K562 (cell line): ENCODE measurements around the gene AQR. TPM values are rescaled to one million over a fixed set of nuclear protein-coding genes. Genes with fewer than 3 reads are reported as not detected.

Experiments used
- ATAC-seq: fragments of 200-7000 bp; cut with Tn5 transposase; 3 replicates; pipeline ENCODE4 v1.9.1; 2020; ENCODE audit warnings: moderate library complexity
- BruUV-seq: library from RNA; stranded (reverse); fragments of 400-500 nt; replicated peaks from 2 replicates; lab custom pipeline; 2021; lab: Mats Ljungman, UMichigan
- CTCF ChIA-PET: fragments of 300-600 bp; formaldehyde crosslinking; extraction: SDS; loops from one replicate; lab custom pipeline; 2021; ENCODE audit warnings: low intra/inter-chr PET ratio; lab: Yijun Ruan, JAX
- POLR2A ChIA-PET: fragments of 300-600, 350-650 bp; sonication (Branson Sonifier 250); formaldehyde crosslinking; extraction: SDS; loops from one replicate; lab custom pipeline; 2021; ENCODE audit warnings: antibody characterized with exemption, inconsistent platforms; lab: Yijun Ruan, JAX
- DNase-seq, 4 experiments: peaks; one replicate each; pipeline versions ENCODE4 v3.0.0 to v3.0.0-alpha.2; 2011 to 2018; ENCODE audit warnings: low spot score in 3 of 4, mixed read lengths in 3 of 4; ENCODE audit errors: extremely low read depth in 1 of 4
- FAIRE-seq: peaks from 2 replicates; lab custom pipeline; 2011; peaks lifted over from hg19 to GRCh38; lab: Jason Lieb, UNC
- H2AFZ ChIP-seq: 2 replicates; pipeline ENCODE4 v1.6.0; 2011; ENCODE audit warnings: low read depth, low read length, control low read depth, inconsistent platforms
- H3K27ac ChIP-seq: fragments of 200-600 bp; 3 replicates; pipeline ENCODE4 v1.8.0; 2011; ENCODE audit warnings: low read depth, mild to moderate bottlenecking, control low read depth, inconsistent platforms, low read length, moderate library complexity, mixed read lengths; ENCODE audit errors: extremely low read depth
- H3K27me3 ChIP-seq, 2 experiments: fragments of 300-600 bp in 1 of 2; 2 replicates in 1 of 2; 3 replicates in 1 of 2; pipeline versions ENCODE4 v1.6.0 to v1.8.0; 2011; ENCODE audit warnings: inconsistent platforms in 2 of 2, low read length in 2 of 2, mild to moderate bottlenecking in 1 of 2, mixed read lengths in 1 of 2, moderate library complexity in 1 of 2; ENCODE audit not compliant: control insufficient read depth in 2 of 2, insufficient read depth in 2 of 2
- H3K36me3 ChIP-seq: fragments of 300-600 bp; 3 replicates; pipeline ENCODE4 v1.8.0; 2011; ENCODE audit warnings: mild to moderate bottlenecking, low read length, inconsistent platforms; ENCODE audit not compliant: control insufficient read depth, insufficient read depth
- H3K4me1 ChIP-seq, 2 experiments: fragments of 200-600 bp in 1 of 2; replicated peaks in 1 of 2; 2 replicates in 1 of 2; 3 replicates in 1 of 2; pipeline versions ENCODE4 v1.5.1 to v1.8.0; 2011; ENCODE audit warnings: inconsistent platforms in 2 of 2, low read length in 2 of 2, mild to moderate bottlenecking in 1 of 2, mixed read lengths in 1 of 2, moderate library complexity in 1 of 2; ENCODE audit not compliant: control insufficient read depth in 2 of 2, insufficient read depth in 2 of 2
- H3K4me2 ChIP-seq: 2 replicates; pipeline ENCODE4 v1.6.1; 2011; ENCODE audit warnings: low read length, control low read depth, inconsistent platforms, mixed read lengths; ENCODE audit not compliant: insufficient read depth
- H3K4me3 ChIP-seq: fragments of 200-600 bp; sonication (generic), shearing (Covaris generic); 2 replicates; pipeline ENCODE4 v1.5.1; 2016; ENCODE audit warnings: control low read depth, inconsistent platforms
- H3K79me2 ChIP-seq: fragments of 200-600 bp; 3 replicates; pipeline ENCODE4 v1.8.0; 2011; ENCODE audit warnings: low read length, inconsistent platforms; ENCODE audit not compliant: control insufficient read depth, insufficient read depth
- H3K9ac ChIP-seq, 2 experiments: 2 replicates each; pipeline versions ENCODE4 v1.6.0 to v1.6.1; 2011; ENCODE audit warnings: low read depth in 2 of 2, low read length in 2 of 2, control low read depth in 1 of 2, inconsistent platforms in 1 of 2, mild to moderate bottlenecking in 1 of 2, mixed read lengths in 1 of 2; ENCODE audit not compliant: insufficient read depth in 1 of 2
- H3K9me1 ChIP-seq: one replicate; pipeline ENCODE4 v1.6.0; 2011; ENCODE audit warnings: inconsistent platforms, mild to moderate bottlenecking, low read length, moderate library complexity; ENCODE audit not compliant: control insufficient read depth, insufficient read depth
- H3K9me3 ChIP-seq: replicated peaks from 2 replicates; pipeline ENCODE4 v1.5.1; 2011; ENCODE audit warnings: low read depth, low read length, inconsistent platforms; ENCODE audit not compliant: control insufficient read depth, insufficient read depth
- H4K20me1 ChIP-seq: replicated peaks from 2 replicates; pipeline ENCODE4 v1.6.1; 2011; ENCODE audit warnings: low read length, inconsistent platforms, mixed read lengths; ENCODE audit not compliant: control insufficient read depth, insufficient read depth
- HOXB6 ChIP-seq: fragments of 250-450 bp; sonication (Bioruptor Pico); IDR thresholded peaks from 2 replicates; pipeline ENCODE4 v1.5.1; 2022; ENCODE audit warnings: mild to moderate bottlenecking, borderline replicate concordance
- NCOA4 ChIP-seq: fragments of 450-650 bp; IDR thresholded peaks from 2 replicates; pipeline ENCODE4 v1.6.1; 2018; ENCODE audit warnings: mild to moderate bottlenecking; ENCODE audit not compliant: partially characterized antibody
- POLR2AphosphoS5 ChIP-seq: IDR thresholded peaks from 2 replicates; pipeline ENCODE4 v1.6.1; 2011; ENCODE audit warnings: mild to moderate bottlenecking, low read depth, low read length, moderate library complexity; ENCODE audit not compliant: control insufficient read depth, insufficient read depth
- WGBS: fragments of 100-300 bp; shearing (Covaris generic); methylation state at CpG from one replicate; pipeline ENCODE4 v1.1.6; 2016; ENCODE audit warnings: low coverage, mixed read lengths; ENCODE audit not compliant: insufficient coverage; ENCODE audit errors: missing lambda C conversion rate; 5-methylcytosine and 5-hydroxymethylcytosine counted together
- in situ Hi-C: fragments of 300-500 bp; cut with MboI; formaldehyde crosslinking; loops from 4 replicates; pipeline ENCODE4 v1.15.0; 2018; ENCODE audit warnings: inconsistent platforms, mixed read lengths
- intact Hi-C: fragments of 100-400 bp; cut with micrococcal nuclease; formaldehyde crosslinking; loops from 2 replicates; pipeline ENCODE4 v1.14.2; 2022
- polyA plus RNA-seq, 8 experiments: library from polyadenylated mRNA; depleted of rRNA in 4 of 8; stranded (reverse) in 5 of 8; unstranded in 3 of 8; fragments of >200 nt; fragmentation: Nextera tagmentation in 2 of 8; fragmentation: Illumina TruSeq in 1 of 8; extraction: Ambion mirVana in 2 of 8; extraction: Trizol in 1 of 8; gene quantifications; 2 replicates each; pipeline versions ENCODE4 v1.2.1 to v1.2.3, GENCODE V29; 2011 to 2014; ENCODE audit warnings: inconsistent platforms in 1 of 8, missing spikeins in 1 of 8
- total RNA-seq, 7 experiments: library from RNA; depleted of rRNA in 6 of 7; stranded (reverse); fragments of >200 nt in 6 of 7; fragmentation: Illumina TruSeq in 2 of 7; extraction: Trizol in 2 of 7; gene quantifications; 2 replicates each; pipeline versions ENCODE4 v1.2.1 to v1.2.3, GENCODE V29; 2011 to 2021; ENCODE audit warnings: low replicate concordance in 1 of 7
- TF ChIP-seq, protein P1 (sequence below), 2 experiments: IDR thresholded peaks in 1 of 2; conservative IDR thresholded peaks in 1 of 2; 2 replicates each; pipeline ENCODE4 v1.6.1; 2016; ENCODE audit warnings: low read depth in 2 of 2, mild to moderate bottlenecking in 1 of 2, missing compliant biosample characterization in 1 of 2, missing genetic modification characterization in 1 of 2, moderate library complexity in 1 of 2
- TF ChIP-seq, protein P2 (sequence below): sonication (generic); formaldehyde crosslinking; IDR thresholded peaks from 2 replicates; pipeline ENCODE4 v1.8.1; 2023; ENCODE audit warnings: mild to moderate bottlenecking, missing genetic modification reagents
- TF ChIP-seq, protein P3 (sequence below), 3 experiments: IDR thresholded peaks in 2 of 3; conservative IDR thresholded peaks in 1 of 3; 2 replicates each; pipeline ENCODE4 v1.5.1; 2011 to 2012; ENCODE audit warnings: low read length in 3 of 3, mild to moderate bottlenecking in 3 of 3, control low read depth in 2 of 3, improper control_type of control experiment in 1 of 3, inconsistent platforms in 1 of 3, low read depth in 1 of 3, mixed read lengths in 1 of 3, moderate library complexity in 1 of 3; ENCODE audit not compliant: insufficient read depth in 2 of 3

Gene AQR
- total and polyA plus RNA-seq, 9 of the 15 experiments (the other 6 are each of a cell fraction or from before 2014, with no cell fraction given) = 22.0 to 62.9 (median 39.3) TPM

DNA sequence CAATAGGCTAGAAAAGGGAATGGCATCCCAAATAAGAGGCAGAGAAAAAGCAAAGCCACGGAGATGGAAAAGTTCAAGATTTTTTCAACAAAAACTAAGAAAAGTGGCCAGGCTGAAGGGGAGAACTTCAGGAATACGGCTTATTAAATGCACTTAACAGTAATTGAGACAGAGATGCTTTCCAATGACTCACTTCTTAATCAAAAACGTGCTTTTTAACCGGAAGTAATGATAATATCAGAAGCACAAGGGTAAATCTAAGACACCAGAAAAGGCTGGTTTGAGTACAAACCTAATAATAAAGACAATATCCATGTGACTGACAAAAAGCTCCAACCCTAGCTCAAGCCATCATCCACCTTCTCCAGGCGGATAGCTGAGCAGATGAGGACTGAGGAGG is 149.4 kb downstream of the AQR start:
- whole genome bisulfite sequencing = 29% methylated on average over 5 of the region's 5 CpGs
- H4K20me1 ChIP-seq = no peaks in the 10 kb centered on the region
- no peak overlapping the region for H3K27ac ChIP-seq
- H3K36me3 ChIP-seq = no peaks in the 10 kb centered on the region
- no peak overlapping the region for H2AFZ ChIP-seq
- no peaks in the 10 kb centered on the region for H3K9me1 ChIP-seq
- H3K4me2 ChIP-seq = no peak overlapping the region
- ATAC-seq (no peak), DNase-seq (no peak), FAIRE-seq (no peak)
- in situ Hi-C loops (no loop called here), intact Hi-C loops (no loop called here)
- CTCF ChIA-PET = no interaction called here
- H3K79me2 ChIP-seq = no peaks in the 10 kb centered on the region
- BruUV-seq = no TSS peak
- no peaks in the 10 kb centered on the region for H3K27me3 ChIP-seq
- H3K4me3 ChIP-seq = no peak overlapping the region
- peaks cover 0 to 3% of the 10 kb centered on the region in 2 experiments; a peak in 2 of 5 replicates for H3K4me1 ChIP-seq
- H3K9me3 ChIP-seq = no peaks in the 10 kb centered on the region
- POLR2A ChIA-PET = interaction anchor here (1.2 kb wide), 1 partner anchor 16 kb away, joined by 3 read pairs; no protein-coding TSS in a partner anchor
- H3K9ac ChIP-seq = no peak overlapping the region
- no peak for TF ChIP-seq HOXB6 (CRISPR knock-in tag)
- TF ChIP-seq, protein P1, sequence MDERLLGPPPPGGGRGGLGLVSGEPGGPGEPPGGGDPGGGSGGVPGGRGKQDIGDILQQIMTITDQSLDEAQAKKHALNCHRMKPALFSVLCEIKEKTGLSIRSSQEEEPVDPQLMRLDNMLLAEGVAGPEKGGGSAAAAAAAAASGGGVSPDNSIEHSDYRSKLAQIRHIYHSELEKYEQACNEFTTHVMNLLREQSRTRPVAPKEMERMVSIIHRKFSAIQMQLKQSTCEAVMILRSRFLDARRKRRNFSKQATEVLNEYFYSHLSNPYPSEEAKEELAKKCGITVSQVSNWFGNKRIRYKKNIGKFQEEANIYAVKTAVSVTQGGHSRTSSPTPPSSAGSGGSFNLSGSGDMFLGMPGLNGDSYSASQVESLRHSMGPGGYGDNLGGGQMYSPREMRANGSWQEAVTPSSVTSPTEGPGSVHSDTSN (CRISPR knock-in tag; IDR thresholded peaks at IDR 0.05; ENCODE audit: low read depth) = no peak
- TF ChIP-seq, protein P1 (tag; conservative IDR thresholded peaks at IDR 0.05; ENCODE audit: low read depth) = no peak
- TF ChIP-seq POLR2AphosphoS5 = no peak
- TF ChIP-seq, protein P2, sequence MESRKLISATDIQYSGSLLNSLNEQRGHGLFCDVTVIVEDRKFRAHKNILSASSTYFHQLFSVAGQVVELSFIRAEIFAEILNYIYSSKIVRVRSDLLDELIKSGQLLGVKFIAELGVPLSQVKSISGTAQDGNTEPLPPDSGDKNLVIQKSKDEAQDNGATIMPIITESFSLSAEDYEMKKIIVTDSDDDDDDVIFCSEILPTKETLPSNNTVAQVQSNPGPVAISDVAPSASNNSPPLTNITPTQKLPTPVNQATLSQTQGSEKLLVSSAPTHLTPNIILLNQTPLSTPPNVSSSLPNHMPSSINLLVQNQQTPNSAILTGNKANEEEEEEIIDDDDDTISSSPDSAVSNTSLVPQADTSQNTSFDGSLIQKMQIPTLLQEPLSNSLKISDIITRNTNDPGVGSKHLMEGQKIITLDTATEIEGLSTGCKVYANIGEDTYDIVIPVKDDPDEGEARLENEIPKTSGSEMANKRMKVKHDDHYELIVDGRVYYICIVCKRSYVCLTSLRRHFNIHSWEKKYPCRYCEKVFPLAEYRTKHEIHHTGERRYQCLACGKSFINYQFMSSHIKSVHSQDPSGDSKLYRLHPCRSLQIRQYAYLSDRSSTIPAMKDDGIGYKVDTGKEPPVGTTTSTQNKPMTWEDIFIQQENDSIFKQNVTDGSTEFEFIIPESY (CRISPR knock-in tag) = no peak
- TF ChIP-seq, protein P3, sequence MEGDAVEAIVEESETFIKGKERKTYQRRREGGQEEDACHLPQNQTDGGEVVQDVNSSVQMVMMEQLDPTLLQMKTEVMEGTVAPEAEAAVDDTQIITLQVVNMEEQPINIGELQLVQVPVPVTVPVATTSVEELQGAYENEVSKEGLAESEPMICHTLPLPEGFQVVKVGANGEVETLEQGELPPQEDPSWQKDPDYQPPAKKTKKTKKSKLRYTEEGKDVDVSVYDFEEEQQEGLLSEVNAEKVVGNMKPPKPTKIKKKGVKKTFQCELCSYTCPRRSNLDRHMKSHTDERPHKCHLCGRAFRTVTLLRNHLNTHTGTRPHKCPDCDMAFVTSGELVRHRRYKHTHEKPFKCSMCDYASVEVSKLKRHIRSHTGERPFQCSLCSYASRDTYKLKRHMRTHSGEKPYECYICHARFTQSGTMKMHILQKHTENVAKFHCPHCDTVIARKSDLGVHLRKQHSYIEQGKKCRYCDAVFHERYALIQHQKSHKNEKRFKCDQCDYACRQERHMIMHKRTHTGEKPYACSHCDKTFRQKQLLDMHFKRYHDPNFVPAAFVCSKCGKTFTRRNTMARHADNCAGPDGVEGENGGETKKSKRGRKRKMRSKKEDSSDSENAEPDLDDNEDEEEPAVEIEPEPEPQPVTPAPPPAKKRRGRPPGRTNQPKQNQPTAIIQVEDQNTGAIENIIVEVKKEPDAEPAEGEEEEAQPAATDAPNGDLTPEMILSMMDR (IDR thresholded peaks at IDR 0.05 in 2 of 3, conservative IDR thresholded peaks at IDR 0.05 in 1 of 3; ENCODE audit: insufficient read depth in 2 of 3, low read depth in 1 of 3, low read length in 3 of 3) = no peak
- TF ChIP-seq NCOA4 = no peak
